H9 (cell line): Measurements from ENCODE around the gene LRMDA. TPM values are rescaled to one million over a fixed set of nuclear protein-coding genes. Genes with fewer than 3 reads are reported as not detected.

Source experiments
- DNase-seq: peaks from one replicate; pipeline ENCODE4 v3.0.0-alpha.2; 2017
- H2AFZ ChIP-seq: one replicate; pipeline ENCODE4 v1.6.1; 2013; ENCODE audit warnings: mild to moderate bottlenecking, low read length, control low read depth, moderate library complexity
- H2AK5ac ChIP-seq: 2 replicates; pipeline ENCODE4 v1.6.1; 2013; ENCODE audit warnings: low read length, control low read depth, mixed read lengths; ENCODE audit not compliant: insufficient read length
- H2BK120ac ChIP-seq: one replicate; pipeline ENCODE4 v1.6.1; 2013; ENCODE audit warnings: low read depth, mild to moderate bottlenecking, low read length, control low read depth, inconsistent platforms; ENCODE audit not compliant: poor library complexity, severe bottlenecking
- H2BK12ac ChIP-seq: 2 replicates; pipeline ENCODE4 v1.6.1; 2013; ENCODE audit warnings: low read length, control low read depth, mixed read lengths, low read depth; ENCODE audit not compliant: insufficient read length
- H2BK15ac ChIP-seq: 2 replicates; pipeline ENCODE4 v1.6.1; 2013; ENCODE audit warnings: low read depth, low read length, control low read depth
- H2BK20ac ChIP-seq: one replicate; pipeline ENCODE4 v1.6.1; 2013; ENCODE audit warnings: low read depth, mild to moderate bottlenecking, low read length, control low read depth, inconsistent platforms; ENCODE audit not compliant: poor library complexity, severe bottlenecking
- H2BK5ac ChIP-seq: 2 replicates; pipeline ENCODE4 v1.6.1; 2013; ENCODE audit warnings: low read length, control low read depth, mixed read lengths; ENCODE audit not compliant: insufficient read length
- H3K14ac ChIP-seq: 2 replicates; pipeline ENCODE4 v1.6.1; 2013; ENCODE audit warnings: low read length, control low read depth; ENCODE audit not compliant: insufficient read depth
- H3K18ac ChIP-seq: 2 replicates; pipeline ENCODE4 v1.6.1; 2013; ENCODE audit warnings: low read depth, mild to moderate bottlenecking, mixed read lengths, low read length, control low read depth; ENCODE audit not compliant: insufficient read length
- H3K23ac ChIP-seq: 2 replicates; pipeline ENCODE4 v1.6.1; 2013; ENCODE audit warnings: low read length, control low read depth, mixed read lengths, low read depth; ENCODE audit not compliant: insufficient read length
- H3K23me2 ChIP-seq: 2 replicates; pipeline ENCODE4 v1.6.1; 2013; ENCODE audit warnings: low read depth, mild to moderate bottlenecking, mixed read lengths, low read length, control low read depth; ENCODE audit not compliant: insufficient read length, poor library complexity, severe bottlenecking
- H3K27ac ChIP-seq: 2 replicates; pipeline ENCODE4 v1.5.1; 2013; ENCODE audit warnings: low read length, control low read depth, mixed read lengths, low read depth; ENCODE audit not compliant: insufficient read length
- H3K27me3 ChIP-seq: 2 replicates; pipeline ENCODE4 v1.6.1; 2013; ENCODE audit warnings: low read length, control low read depth, inconsistent platforms; ENCODE audit not compliant: insufficient read depth
- H3K4ac ChIP-seq: 2 replicates; pipeline ENCODE4 v1.6.1; 2013; ENCODE audit warnings: low read depth, mild to moderate bottlenecking, control low read depth, inconsistent platforms, low read length, moderate library complexity
- H3K4me1 ChIP-seq: 2 replicates; pipeline ENCODE4 v1.6.1; 2013; ENCODE audit warnings: low read length, control low read depth, inconsistent platforms; ENCODE audit not compliant: insufficient read depth
- H3K4me2 ChIP-seq: 2 replicates; pipeline ENCODE4 v1.6.1; 2013; ENCODE audit warnings: low read length, control low read depth, mixed read lengths; ENCODE audit not compliant: insufficient read length, insufficient read depth
- H3K56ac ChIP-seq: 2 replicates; pipeline ENCODE4 v1.6.1; 2013; ENCODE audit warnings: low read depth, mild to moderate bottlenecking, mixed read lengths, low read length, control low read depth; ENCODE audit not compliant: insufficient read length
- H3K79me1 ChIP-seq: 2 replicates; pipeline ENCODE4 v1.6.1; 2013; ENCODE audit warnings: low read depth, mild to moderate bottlenecking, moderate library complexity, low read length, control low read depth, inconsistent platforms; ENCODE audit not compliant: insufficient read depth, poor library complexity, severe bottlenecking
- H3K79me2 ChIP-seq: 2 replicates; pipeline ENCODE4 v1.6.1; 2013; ENCODE audit warnings: low read length, control low read depth, inconsistent platforms; ENCODE audit not compliant: insufficient read depth
- H3K9ac ChIP-seq: 2 replicates; pipeline ENCODE4 v1.6.1; 2013; ENCODE audit warnings: low read length, control low read depth, mixed read lengths; ENCODE audit not compliant: insufficient read length; ENCODE audit errors: extremely low read depth
- H3K9me3 ChIP-seq: one replicate; pipeline ENCODE4 v1.6.1; 2013; ENCODE audit warnings: low read depth, low read length, inconsistent platforms; ENCODE audit not compliant: control insufficient read depth
- H3T11ph ChIP-seq: one replicate; pipeline ENCODE4 v1.6.1; 2013; ENCODE audit warnings: mild to moderate bottlenecking, low read length, control low read depth, inconsistent platforms
- H4K20me1 ChIP-seq: one replicate; pipeline ENCODE4 v1.6.1; 2013; ENCODE audit not compliant: control insufficient read depth, insufficient read length, insufficient read depth
- H4K5ac ChIP-seq: 2 replicates; pipeline ENCODE4 v1.6.1; 2013; ENCODE audit warnings: low read depth, mild to moderate bottlenecking, mixed read lengths, low read length, control low read depth; ENCODE audit not compliant: insufficient read length
- H4K8ac ChIP-seq: replicated peaks from 2 replicates; pipeline ENCODE4 v1.6.1; 2013; ENCODE audit warnings: low read length, control low read depth, mixed read lengths, low read depth; ENCODE audit not compliant: insufficient read length
- H4K91ac ChIP-seq: 2 replicates; pipeline ENCODE4 v1.6.1; 2013; ENCODE audit warnings: low read depth, mild to moderate bottlenecking, moderate library complexity, mixed read lengths, low read length, control low read depth; ENCODE audit not compliant: insufficient read length
- H3K27ac Mint-ChIP-seq, 3 experiments: 2 replicates in 2 of 3; 3 replicates in 1 of 3; pipeline ENCODE4 v1.8.0; 2020 to 2021; ENCODE audit warnings: mixed read lengths in 3 of 3, mild to moderate bottlenecking in 1 of 3, moderate library complexity in 1 of 3
- H3K27me3 Mint-ChIP-seq: 2 replicates; pipeline ENCODE4 v1.8.0; 2021; ENCODE audit warnings: low read depth, mild to moderate bottlenecking, moderate library complexity, mixed read lengths
- H3K36me3 Mint-ChIP-seq, 3 experiments: 2 replicates in 2 of 3; 3 replicates in 1 of 3; pipeline ENCODE4 v1.8.0; 2020 to 2021; ENCODE audit warnings: low read depth in 3 of 3, mixed read lengths in 3 of 3; ENCODE audit not compliant: insufficient read depth in 1 of 3
- H3K4me1 Mint-ChIP-seq, 2 experiments: 2 replicates each; pipeline ENCODE4 v1.8.0; 2020; ENCODE audit warnings: mixed read lengths in 2 of 2
- H3K4me3 Mint-ChIP-seq, 2 experiments: 2 replicates in 1 of 2; 3 replicates in 1 of 2; pipeline ENCODE4 v1.8.0; 2020 to 2021; ENCODE audit warnings: mild to moderate bottlenecking in 2 of 2, mixed read lengths in 2 of 2, moderate library complexity in 1 of 2
- H3K9me3 Mint-ChIP-seq, 2 experiments: 2 replicates in 1 of 2; 3 replicates in 1 of 2; pipeline ENCODE4 v1.8.0; 2020; ENCODE audit warnings: mild to moderate bottlenecking in 2 of 2, mixed read lengths in 2 of 2, moderate library complexity in 1 of 2
- WGBS: extraction: QIAGEN DNeasy Blood & Tissue Kit; methylation state at CpG from one replicate; pipeline ENCODE4 v1.1.7; 2013; ENCODE audit warnings: missing lambda C conversion rate, low lambda C conversion rate, mixed read lengths; ENCODE audit not compliant: insufficient read length; ENCODE audit errors: extremely low coverage; 5-methylcytosine and 5-hydroxymethylcytosine counted together
- total RNA-seq: library from RNA; stranded (reverse); gene quantifications from 2 replicates; pipeline ENCODE4 v1.2.1, GENCODE V29; 2021
- TF ChIP-seq, protein P1 (sequence below): fragments of 200-600 bp; sonication (generic); conservative IDR thresholded peaks from 3 replicates; pipeline ENCODE4 v1.8.0; 2021; ENCODE audit warnings: antibody characterized with exemption, mild to moderate bottlenecking

The LRMDA gene
- total RNA-seq, 1 experiment from 2014 or later = 1.8 TPM

DNA sequence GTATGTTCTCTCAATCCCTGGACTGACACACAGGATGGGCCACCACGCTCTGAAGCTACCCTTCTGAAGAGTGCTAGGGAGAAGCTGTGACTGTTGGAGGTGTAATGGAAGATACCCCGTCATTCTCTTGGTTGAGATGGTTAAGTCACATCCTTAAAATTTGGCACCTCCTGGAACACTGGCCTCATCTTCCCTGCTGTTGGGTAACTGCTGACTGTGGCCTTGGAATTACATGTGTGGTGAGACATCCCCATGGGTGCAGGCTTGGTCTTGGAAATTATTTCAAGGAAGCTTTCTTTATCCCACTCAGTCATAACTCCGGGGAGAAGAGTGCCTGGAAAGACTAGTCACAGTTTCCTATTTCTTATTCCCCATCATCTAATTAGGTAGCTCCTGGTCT is 62.0 kb downstream of the LRMDA start:
- TF ChIP-seq, protein P1, sequence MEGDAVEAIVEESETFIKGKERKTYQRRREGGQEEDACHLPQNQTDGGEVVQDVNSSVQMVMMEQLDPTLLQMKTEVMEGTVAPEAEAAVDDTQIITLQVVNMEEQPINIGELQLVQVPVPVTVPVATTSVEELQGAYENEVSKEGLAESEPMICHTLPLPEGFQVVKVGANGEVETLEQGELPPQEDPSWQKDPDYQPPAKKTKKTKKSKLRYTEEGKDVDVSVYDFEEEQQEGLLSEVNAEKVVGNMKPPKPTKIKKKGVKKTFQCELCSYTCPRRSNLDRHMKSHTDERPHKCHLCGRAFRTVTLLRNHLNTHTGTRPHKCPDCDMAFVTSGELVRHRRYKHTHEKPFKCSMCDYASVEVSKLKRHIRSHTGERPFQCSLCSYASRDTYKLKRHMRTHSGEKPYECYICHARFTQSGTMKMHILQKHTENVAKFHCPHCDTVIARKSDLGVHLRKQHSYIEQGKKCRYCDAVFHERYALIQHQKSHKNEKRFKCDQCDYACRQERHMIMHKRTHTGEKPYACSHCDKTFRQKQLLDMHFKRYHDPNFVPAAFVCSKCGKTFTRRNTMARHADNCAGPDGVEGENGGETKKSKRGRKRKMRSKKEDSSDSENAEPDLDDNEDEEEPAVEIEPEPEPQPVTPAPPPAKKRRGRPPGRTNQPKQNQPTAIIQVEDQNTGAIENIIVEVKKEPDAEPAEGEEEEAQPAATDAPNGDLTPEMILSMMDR = no peak
- no peak overlapping the region for H2BK20ac ChIP-seq
- no peak overlapping the region for H3K23ac ChIP-seq
- no peak for DNase-seq
- H3K23me2 ChIP-seq = no peaks in the 10 kb centered on the region
- H3K14ac ChIP-seq = no peak overlapping the region
- H3K4me1 ChIP-seq = no peaks in the 10 kb centered on the region
- H3K27ac Mint-ChIP-seq = no peak overlapping the region
- H3K18ac ChIP-seq = no peak overlapping the region
- no peak overlapping the region for H3T11ph ChIP-seq
- H3K4ac ChIP-seq = no peak overlapping the region
- no peak overlapping the region for H2BK5ac ChIP-seq
- no peak overlapping the region for H2BK15ac ChIP-seq
- no peaks in the 10 kb centered on the region for H3K79me2 ChIP-seq
- H3K4me3 Mint-ChIP-seq = no peak overlapping the region
- H3K27ac ChIP-seq = no peak overlapping the region
- H3K4me1 Mint-ChIP-seq = no peaks in the 10 kb centered on the region
- no peak overlapping the region for H3K9ac ChIP-seq
- H3K36me3 Mint-ChIP-seq = no peaks in the 10 kb centered on the region
- no peak overlapping the region for H3K56ac ChIP-seq
- H3K4me2 ChIP-seq = no peak overlapping the region
- H4K20me1 ChIP-seq = no peaks in the 10 kb centered on the region
- H3K9me3 Mint-ChIP-seq = no peaks in the 10 kb centered on the region; a peak in 1 of 5 replicates
- no peaks in the 10 kb centered on the region for H3K79me1 ChIP-seq
- H2BK120ac ChIP-seq = no peak overlapping the region
- no peak overlapping the region for H4K8ac ChIP-seq
- H2AFZ ChIP-seq = no peak overlapping the region
- H2AK5ac ChIP-seq = no peak overlapping the region
- H4K5ac ChIP-seq = no peak overlapping the region
- H2BK12ac ChIP-seq = no peak overlapping the region
- no peaks in the 10 kb centered on the region; the same call in 1 of the 2 replicates for H3K27me3 ChIP-seq
- no CpG with 5 or more reads among the region's 3 CpGs for WGBS
- H3K27me3 Mint-ChIP-seq = peaks cover 25% of the 10 kb centered on the region
- H4K91ac ChIP-seq = no peak overlapping the region
- H3K9me3 ChIP-seq = no peaks in the 10 kb centered on the region
